ENCODE data around the gene TNNT3.

DNA sequence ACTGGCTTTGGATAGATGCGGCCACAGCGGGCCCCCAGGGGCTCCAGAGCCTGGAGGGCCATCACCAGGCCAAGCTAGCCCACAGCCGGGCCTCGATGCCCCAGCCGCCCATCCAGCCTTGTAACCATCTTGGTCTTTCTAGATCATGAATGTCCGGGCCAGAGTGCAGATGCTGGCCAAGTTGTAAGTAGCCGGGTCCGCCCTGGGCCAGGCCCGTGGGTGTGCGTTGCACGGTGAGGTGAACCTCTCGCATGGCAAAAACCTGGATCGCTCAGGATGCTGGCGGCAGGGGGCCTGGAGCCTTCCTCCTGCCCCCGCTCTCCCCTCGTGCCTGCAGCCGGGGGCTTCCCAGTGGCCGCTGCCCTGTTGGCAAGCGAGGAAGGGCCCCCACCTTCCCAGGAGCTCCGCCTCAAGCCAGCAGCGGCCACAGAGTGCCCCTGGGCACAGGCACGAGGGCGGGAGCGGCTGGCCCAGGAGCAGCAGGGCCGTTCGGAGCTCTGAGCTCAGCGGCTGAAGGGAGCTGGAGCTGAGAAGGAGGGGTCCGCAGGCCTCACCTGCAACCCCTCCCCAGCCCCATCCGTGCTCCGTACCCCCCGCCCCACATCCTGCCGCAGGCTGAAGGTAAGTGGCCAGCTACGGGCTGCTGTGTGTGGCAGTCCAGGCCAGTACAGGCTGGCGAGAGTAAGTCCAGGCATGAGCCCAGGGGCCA is 16.7 kb downstream of the TNNT3 start:
- no peak for TF ChIP-seq POLR2A (IDR thresholded peaks at IDR 0.05)
- TF ChIP-seq, protein P1, sequence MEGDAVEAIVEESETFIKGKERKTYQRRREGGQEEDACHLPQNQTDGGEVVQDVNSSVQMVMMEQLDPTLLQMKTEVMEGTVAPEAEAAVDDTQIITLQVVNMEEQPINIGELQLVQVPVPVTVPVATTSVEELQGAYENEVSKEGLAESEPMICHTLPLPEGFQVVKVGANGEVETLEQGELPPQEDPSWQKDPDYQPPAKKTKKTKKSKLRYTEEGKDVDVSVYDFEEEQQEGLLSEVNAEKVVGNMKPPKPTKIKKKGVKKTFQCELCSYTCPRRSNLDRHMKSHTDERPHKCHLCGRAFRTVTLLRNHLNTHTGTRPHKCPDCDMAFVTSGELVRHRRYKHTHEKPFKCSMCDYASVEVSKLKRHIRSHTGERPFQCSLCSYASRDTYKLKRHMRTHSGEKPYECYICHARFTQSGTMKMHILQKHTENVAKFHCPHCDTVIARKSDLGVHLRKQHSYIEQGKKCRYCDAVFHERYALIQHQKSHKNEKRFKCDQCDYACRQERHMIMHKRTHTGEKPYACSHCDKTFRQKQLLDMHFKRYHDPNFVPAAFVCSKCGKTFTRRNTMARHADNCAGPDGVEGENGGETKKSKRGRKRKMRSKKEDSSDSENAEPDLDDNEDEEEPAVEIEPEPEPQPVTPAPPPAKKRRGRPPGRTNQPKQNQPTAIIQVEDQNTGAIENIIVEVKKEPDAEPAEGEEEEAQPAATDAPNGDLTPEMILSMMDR (IDR thresholded peaks at IDR 0.05), result no peak
- no peak for TF ChIP-seq EP300 (IDR thresholded peaks at IDR 0.05)
- no peak for TF ChIP-seq POLR2AphosphoS5 (IDR thresholded peaks at IDR 0.05)
